AG09319 (cell line): Measurements from ENCODE around the gene TLCD4.
"Not testable (repeated sequence)": the region's sequence is repeated elsewhere in the genome, so short reads cannot be mapped to it uniquely, and the experiment has no call there.

Experiments used
- DNase-seq: peaks from one replicate; pipeline ENCODE4 v3.0.0-alpha.2; 2010; ENCODE audit warnings: low read depth; ENCODE audit errors: extremely low read depth
- CTCF ChIP-seq: IDR thresholded peaks from 2 replicates; pipeline ENCODE4 v1.5.1; 2011; ENCODE audit warnings: low read depth, mild to moderate bottlenecking, inconsistent platforms, low read length, moderate library complexity

Gene TLCD4

GRCh38 chr1:95085376-95085775 lies 31.8 kb upstream of the TLCD4 start:
- no peak for DNase-seq
- no peak for TF ChIP-seq CTCF

GRCh38 chr1:95086949-95087533 lies 30.1 kb upstream of the TLCD4 start:
- no peak for TF ChIP-seq CTCF
- peak; percentile 52 for DNase-seq

GRCh38 chr1:95088303-95088702 lies 28.9 kb upstream of the TLCD4 start:
- no peak for DNase-seq
- TF ChIP-seq CTCF, result no peak

- TF ChIP-seq CTCF, result no peak
Measured at GRCh38 chr1:95089650-95090287, 27.4 kb upstream of the TLCD4 start.

GRCh38 chr1:95091290-95091689 lies 25.9 kb upstream of the TLCD4 start:
- not testable (repeated sequence) for DNase-seq

More at GRCh38 chr1:95089650-95090287, 27.4 kb upstream of the TLCD4 start:
- no peak for DNase-seq

GRCh38 chr1:95092891-95093290 lies 24.3 kb upstream of the TLCD4 start:
- not testable (repeated sequence) for DNase-seq

- no peak for DNase-seq
- no peak for TF ChIP-seq CTCF
Measured at GRCh38 chr1:95093296-95093695, 23.9 kb upstream of the TLCD4 start.

GRCh38 chr1:95094923-95095322 lies 22.2 kb upstream of the TLCD4 start:
- DNase-seq, result no peak
- TF ChIP-seq CTCF, result no peak
